Measurements from ENCODE around the gene CDK19.
"Not testable (repeated sequence)": the region's sequence is repeated elsewhere in the genome, so short reads cannot be mapped to it uniquely, and the experiment has no call there.

The CDK19 gene

GRCh38 chr6:110815411-110816409 lies at the start of gene CDK19:
CDK19 (minus strand) TSS chr6:110815469; CDS start chr6:110815136, 333 bp downstream.
- peak; percentile 98 for DNase-seq

GRCh38 chr6:110864824-110865223 lies 49.6 kb upstream of the CDK19 start:
- DNase-seq = no peak

- DNase-seq = no peak
Observed at GRCh38 chr6:110859335-110859792, 44.1 kb upstream of the CDK19 start.

DNA sequence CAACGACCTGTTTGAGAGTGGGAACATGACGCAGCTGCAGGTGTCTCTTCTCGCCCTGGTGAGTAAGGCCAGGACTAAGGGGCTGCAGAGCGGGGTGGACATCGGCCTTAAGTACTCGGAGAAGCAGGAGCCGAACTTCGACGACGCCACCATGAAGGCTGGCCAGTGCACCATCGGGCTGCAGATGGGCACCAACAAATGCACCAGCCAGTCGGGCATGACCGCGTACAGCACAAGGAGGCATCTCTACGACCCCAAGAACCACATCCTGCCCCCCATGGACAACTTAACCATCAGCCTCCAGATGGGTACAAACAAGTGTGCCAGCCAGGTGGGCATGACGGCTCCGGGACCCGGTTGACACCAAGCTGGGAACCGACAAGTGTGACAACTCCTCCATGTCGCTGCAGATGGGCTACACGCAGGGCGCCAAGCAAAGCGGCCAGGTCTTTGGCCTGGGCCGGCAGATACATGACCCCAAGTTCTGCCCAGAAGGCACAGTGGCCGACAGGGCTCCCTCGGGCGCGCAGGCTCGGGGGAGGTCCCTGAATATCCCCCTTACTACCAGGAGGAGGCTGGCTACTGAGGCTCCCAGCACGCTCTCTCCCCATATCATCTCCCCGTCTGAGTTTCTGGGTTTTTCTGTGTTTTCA lies 43.4 kb upstream of the CDK19 start:
- DNase-seq = no peak

DNA sequence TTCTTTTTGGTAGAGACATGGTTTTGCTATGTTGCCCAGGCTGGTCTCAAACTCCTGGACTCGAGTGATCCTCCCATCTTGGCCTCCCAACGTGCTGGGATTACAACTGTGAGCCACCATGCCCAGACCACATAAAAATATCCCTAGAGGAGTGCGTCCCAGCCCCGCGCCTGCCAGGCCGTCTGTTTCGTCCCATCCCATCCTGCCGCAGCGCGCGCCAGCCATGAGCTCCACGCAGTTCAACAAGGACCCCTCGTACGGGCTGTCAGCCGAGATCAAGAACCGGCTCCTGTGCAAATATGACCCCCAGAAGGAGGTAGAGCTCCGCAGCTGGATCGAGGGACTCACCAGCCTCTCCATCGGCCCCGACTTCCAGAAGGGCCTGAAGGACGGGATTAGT lies 42.7 kb upstream of the CDK19 start:
- no peak for DNase-seq

DNA sequence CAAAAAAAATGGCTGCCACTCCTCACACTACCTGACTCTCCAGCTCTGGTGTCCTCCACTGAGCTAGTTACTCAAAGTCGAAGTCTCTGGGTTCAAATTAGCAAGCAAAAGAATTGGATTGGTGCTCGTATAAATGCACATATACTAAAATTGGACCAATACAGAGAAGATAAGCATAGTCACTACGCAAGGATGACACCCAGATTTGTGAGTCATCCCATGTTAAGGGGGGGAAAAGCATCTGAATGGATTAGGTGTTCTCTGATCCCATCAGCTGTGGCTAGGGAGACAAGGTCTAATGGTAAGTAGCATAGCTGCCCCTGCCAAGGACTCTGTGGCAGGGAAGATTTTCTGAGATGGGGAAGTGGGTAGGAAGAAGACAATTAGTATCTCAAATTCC lies 41.0 kb upstream of the CDK19 start:
- DNase-seq = no peak

DNA sequence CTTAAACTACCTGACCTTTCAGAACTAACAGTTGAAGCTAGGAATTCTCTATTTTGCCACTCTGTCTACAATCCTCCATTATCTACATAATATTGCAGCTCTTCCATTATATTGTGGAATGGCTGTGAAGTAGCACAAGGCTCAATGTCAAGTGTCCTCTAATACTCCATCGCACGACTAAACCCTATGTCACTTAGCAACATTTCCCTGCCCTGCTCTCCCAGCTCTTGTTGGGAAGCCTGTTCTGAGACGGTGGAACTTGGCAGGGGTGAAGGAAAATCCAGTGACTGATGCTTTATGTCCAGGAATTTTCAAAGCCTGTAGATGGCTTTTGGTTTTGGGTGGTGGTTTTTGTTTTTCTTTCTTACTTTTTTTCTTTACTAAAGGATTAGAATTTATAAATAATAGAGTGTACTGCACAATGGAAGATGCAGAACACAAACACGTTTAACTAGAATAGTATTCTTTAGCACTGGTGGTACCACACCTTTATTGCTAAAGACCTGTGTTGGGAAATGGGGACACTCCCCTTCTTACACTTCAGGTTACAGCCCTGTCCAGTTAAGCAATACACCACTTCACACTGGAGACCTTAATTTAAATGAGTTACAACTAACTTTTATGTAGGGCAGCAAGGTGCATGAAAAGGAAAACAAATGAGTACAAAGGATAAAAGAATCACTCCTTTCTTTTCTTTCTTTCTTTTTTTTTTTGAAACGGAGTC lies 38.6 kb upstream of the CDK19 start:
- no peak for DNase-seq

- no peak for DNase-seq
Observed at GRCh38 chr6:110852773-110853172, 37.5 kb upstream of the CDK19 start.

DNA sequence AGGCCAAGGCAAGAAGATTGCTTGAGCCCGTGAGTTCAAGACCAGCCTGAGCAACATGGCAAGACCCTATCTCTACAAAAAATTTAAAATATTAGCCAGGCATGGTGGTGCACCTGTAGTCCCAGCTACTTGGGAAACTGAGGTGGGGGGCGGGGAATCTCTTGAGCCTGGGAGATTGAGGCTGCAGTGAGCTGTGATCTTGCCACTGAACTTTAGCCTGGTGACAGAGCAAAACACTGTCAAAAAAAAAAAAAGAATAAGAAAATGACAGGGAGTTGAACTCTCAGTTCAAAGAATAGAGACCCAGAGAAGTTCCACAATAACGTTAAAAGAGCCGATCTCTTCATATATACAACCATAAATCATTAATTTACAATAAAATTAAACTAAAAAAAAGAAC lies 34.5 kb upstream of the CDK19 start:
- no peak for DNase-seq

- no peak for DNase-seq
Observed at GRCh38 chr6:110841266-110841665, 26.0 kb upstream of the CDK19 start.

DNA sequence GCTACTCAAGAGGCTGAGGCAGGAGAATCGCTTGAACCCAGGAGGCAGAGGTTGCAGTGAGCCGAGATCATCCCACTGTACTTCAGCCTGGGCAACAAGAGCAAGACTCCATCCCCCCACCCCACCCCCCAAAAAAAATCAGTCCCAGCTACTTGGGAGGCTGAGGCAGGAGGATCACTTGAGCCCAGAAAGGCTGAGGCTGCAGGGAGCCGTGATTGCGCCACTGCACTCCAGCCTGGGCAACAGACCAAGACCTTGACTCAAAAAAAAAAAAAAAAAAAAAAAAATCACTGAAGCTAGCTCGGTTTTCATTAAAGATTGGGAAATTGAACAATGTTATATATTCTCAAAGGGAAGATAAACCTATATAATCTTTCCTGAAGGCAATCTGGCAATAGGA lies 20.5 kb upstream of the CDK19 start:
- DNase-seq = not testable (repeated sequence)

DNA sequence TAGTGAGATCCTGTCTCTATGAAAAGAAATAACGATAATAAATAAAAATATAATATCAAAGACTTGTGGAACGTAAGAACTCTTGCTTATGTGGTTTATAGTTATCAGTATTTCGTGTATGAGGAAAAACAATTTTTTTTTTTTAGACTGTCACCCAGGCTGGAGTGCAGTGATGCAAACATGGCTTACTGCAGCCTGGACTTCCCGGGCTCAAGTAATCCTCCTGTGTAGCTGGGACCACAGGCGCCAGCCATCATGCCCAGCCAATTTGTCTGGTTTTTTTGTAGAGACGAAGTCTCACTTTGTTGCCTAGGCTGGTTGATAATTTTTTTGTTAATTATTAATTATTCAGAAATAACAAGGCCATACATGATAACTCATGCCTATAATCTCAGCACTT lies 18.6 kb upstream of the CDK19 start:
- DNase-seq = no peak

GRCh38 chr6:110831405-110831804 lies 16.1 kb upstream of the CDK19 start:
- no peak for DNase-seq

DNA sequence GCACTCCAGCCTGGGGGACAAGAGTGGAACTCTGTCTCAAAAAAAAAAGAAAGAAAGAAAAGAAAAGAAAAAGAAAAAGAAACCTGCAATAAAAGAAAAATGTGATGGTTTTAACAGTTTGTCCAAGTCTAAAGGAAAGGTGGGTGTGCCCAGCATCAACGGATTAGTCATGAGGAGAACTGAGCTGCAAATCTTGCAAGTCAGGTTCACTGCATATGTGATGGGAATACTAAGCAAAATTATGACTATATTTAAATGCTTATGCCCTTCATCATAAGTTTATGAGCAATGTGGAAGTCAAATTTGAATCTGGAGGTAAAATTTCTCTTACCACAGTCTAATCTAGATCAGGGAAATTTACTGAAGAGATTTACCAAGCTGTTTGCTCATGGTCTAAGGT lies 13.1 kb upstream of the CDK19 start:
- no peak for DNase-seq

DNA sequence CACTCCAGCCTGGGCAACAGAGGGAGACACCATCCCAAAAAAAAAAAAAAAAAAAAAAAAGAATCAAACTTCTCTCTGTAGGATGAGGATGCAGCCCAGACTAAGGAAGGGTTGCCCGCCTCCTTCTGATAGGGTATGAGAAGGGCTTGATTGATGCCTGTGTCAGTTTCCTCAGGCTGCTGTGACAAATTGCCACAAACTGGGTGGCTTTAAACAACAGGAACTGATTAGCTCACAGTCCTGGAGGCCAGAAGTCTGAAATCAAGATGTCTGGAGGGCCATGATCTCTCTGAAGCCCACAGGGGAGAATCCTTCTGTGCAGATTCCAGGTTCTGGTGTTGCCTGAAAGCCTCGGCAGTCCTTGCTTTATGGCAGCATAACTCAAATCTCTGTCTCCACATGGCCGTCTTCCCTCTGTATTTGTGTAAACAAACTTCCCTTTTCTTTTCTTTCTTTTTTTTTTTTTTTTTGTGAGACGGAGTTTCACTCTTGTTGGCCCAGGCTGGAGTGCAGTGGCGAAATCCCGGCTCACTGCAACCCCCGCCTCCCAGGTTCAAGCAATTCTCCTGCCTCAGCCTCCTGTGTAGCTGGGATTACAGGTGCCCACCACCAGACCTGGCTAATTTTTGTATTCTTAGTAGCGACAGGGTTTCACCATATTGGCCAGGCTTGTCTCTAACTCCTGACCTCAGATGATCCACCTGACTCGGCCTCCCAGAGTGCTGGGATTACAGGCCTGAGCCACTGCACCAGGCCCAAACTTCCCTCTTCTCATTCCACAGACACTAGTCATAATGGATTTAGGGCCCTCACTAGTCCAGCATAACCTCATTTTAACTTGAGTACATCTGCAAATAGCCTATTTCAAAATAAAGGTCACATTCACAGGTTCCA lies 11.2 kb upstream of the CDK19 start:
- DNase-seq = no peak

DNA sequence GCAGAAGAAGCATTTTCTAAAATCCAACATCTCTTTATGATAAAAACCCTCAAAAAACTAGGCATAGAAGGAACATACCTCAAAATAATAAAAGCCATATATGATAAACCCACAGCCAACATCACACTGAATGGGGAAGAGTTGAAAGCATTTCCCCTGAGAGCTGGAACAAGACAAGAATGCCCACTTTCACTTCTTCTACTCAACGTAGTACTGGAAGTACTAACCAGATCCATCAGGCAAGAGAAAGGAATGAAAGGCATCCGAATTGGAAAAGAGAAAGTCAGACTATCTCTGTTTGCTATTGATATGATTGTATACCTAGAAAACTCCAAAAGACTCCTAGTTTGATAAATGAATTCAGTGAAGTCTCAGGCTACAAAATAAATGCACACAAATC lies 7.9 kb upstream of the CDK19 start:
- no peak for DNase-seq

DNA sequence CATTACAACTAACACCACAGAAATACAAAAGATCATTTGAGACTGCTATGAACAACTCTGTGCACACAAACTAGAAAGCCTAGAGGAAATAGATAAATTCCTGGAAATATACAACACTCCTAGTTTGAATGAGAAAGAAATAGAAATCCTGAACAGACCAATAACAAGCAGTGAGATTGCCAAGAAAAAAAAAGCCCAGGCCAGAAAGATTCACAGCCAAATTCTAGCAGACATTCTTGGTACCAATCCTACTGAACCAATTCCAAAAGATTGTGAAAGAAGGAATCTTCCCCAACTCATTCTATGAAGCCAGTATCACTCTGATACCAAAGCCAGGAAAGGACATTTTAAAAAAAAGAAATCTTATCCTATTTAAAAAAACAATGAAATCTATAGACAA lies 7.0 kb upstream of the CDK19 start:
- no peak for DNase-seq

DNA sequence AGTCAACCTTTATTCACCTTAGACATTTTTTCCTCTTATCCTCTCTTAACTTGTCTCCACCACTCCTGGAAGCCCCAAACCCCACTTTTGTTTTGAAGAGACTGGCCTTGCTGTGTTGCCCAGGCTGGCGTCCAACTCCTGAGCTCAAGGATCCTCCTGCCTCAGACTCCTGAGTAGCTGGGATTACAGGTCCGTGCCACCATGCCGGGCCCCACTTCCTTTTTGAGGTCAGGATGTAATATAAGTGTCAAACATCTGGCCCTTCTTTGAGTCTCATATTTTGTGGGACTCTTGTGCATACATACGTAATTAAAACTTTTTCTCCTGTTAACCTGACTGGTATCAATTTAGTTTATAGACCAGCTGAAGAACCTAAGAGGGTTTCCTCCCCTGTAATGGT lies 1.4 kb upstream of the CDK19 start:
- DNase-seq = peak; percentile 33

DNA sequence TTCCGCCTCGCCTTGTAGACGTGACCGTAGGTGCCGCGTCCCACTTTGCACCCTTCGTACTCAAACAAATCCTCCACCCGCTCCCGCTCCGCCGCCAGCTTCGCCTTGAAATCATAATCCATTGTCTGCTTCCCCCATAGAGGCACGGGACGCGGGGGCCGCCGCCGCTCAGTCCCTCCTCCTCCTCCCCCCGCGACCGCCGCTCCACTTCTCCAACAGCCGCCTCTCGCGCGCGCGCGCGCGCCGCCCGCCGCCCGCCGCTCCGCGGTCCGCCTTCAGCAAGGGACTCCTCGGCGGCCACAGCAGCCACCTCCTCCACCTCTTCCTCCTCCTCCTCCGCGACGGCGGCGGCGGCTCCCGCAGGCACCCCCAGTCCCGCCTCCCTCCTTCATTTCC lies 256 bp downstream of the CDK19 start:
- no peak for DNase-seq

DNA sequence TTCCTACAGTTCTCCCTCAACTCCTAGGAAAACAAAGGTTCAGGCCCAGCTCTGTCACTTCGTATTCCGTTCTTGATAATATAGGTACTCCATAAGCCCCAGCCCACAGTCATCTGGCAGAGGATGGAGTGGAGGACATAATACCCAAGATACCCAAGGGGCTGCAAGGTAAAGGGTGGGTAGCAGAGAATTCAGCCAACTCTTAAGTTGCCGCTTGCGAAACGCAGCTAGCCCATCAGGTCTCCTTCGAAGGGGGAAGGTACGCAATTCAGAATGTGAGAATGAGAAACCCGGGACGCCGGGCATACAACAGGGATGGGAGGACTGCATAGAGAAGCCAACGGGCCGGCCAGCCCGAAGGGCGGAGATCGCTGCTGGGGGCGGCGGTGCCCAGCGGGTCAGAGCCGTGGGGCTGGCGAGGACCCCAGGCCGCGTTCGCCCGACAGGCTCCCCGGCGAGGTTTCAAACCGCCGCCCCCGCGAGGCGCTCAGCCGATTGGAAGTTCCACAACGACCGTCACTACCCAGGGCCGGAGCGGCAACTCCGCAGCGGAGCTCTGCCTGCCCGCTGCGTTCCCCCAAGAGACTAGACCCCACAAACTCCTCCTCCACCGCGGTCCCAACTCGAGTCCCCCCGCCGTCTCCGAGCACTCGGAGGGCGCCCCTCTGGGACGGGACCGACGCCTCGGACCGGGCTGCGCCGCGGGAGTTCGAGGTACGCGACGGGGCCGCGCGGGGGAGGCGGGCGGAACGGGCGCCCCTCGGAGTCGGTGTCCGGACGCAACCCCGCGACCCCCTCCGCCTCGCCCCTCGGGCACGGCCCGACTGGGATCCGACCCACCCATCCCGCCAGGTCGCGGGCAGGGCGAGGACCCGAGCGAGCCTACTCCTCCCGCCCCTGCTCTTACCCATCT lies 911 bp downstream of the CDK19 start:
- peak; percentile 74 for DNase-seq
